ENCODE results near the gene ATP8B2. TPM values are rescaled to one million over a fixed set of nuclear protein-coding genes. Genes with fewer than 3 reads are reported as not detected.

ATP8B2 gene
- total RNA-seq, 3 donors from 2014 or later: 34.5 to 64.8 (median 61.3) TPM

DNA sequence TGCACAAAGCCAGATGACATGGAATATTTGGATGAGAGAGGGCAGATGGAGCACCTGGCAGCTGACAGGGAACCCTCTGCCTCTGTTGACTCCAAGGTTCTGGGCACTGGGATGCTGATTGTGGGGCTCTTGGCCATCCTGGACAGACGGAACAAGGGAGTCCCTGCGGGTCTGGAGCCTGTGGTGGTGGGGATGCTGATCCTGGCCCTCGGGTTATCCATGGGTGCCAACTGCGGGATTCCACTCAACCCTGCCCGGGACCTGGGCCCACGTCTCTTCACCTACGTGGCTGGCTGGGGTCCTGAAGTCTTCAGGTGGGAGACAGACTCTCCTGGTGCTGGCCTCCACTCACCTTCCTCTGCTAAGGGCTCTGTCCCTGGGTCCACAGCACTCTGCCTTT lies 1.8 kb upstream of the ATP8B2 start:
- Histone ChIP-seq H3K27me3 (peaks cover 0 to 5% of the 10 kb centered on the region in 2 donors), H3K9me3 (no peaks in the 10 kb centered on the region), H3K27ac (no peak overlapping the region), H3K4me3 (no peak overlapping the region), H3K36me3 (no peaks in the 10 kb centered on the region), H3K4me1 (peaks cover 0 to 20% of the 10 kb centered on the region in 2 donors)
- no peak for DNase-seq (ENCODE audit: low spot score in 2 of 2)
- TF ChIP-seq POLR2A (IDR thresholded peaks at IDR 0.05) (no peak), CTCF (IDR thresholded peaks at IDR 0.05) (no peak), POLR2AphosphoS5 (IDR thresholded peaks at IDR 0.05) (no peak)
- intact Hi-C loops (cut with DNase I; ENCODE audit: low total_unique reads): no loop called here

DNA sequence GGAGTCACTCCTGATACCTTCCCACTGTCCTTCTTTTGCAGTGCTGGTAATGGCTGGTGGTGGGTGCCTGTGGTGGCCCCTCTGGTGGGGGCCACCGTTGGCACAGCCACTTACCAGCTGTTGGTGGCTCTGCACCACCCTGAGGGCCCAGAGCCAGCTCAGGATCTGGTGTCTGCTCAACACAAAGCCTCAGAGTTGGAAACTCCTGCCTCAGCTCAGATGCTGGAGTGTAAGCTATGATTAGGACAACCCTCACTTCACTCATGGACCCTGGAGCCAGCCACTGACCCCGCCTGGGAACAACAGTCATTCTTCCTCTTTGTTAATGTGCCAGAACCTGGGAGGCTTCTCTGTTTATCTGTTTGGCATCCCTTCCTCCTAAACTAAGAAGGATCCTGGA lies 1.1 kb upstream of the ATP8B2 start:
- Histone ChIP-seq H3K27ac (peak overlapping the region in 1 of 2 donors; percentile 83), H3K4me1 (peaks cover 0 to 20% of the 10 kb centered on the region in 2 donors), H3K4me3 (peak overlapping the region in 2 of 3 donors; percentile 74 to 79), H3K27me3 (peaks cover 0 to 2% of the 10 kb centered on the region in 2 donors), H3K36me3 (no peaks in the 10 kb centered on the region), H3K9me3 (no peaks in the 10 kb centered on the region)
- intact Hi-C loops (cut with DNase I; ENCODE audit: low total_unique reads): no loop called here
- TF ChIP-seq CTCF (IDR thresholded peaks at IDR 0.05) (no peak), POLR2A (IDR thresholded peaks at IDR 0.05) (no peak), POLR2AphosphoS5 (IDR thresholded peaks at IDR 0.05) (no peak)
- DNase-seq (ENCODE audit: low spot score in 2 of 2): no peak

GRCh38 chr1:154325583-154326545 lies 539 bp downstream of the ATP8B2 start:
- H3K4me3 ChIP-seq: peak overlapping the region; percentile 68 to 79 (median 74)
- no peaks in the 10 kb centered on the region for H3K9me3 ChIP-seq
- intact Hi-C loops (cut with DNase I; ENCODE audit: low total_unique reads): no loop called here
- H3K27me3 ChIP-seq: no peaks in the 10 kb centered on the region
- TF ChIP-seq CTCF (IDR thresholded peaks at IDR 0.05) (peak; percentile 47 to 63 (median 59)), POLR2A (IDR thresholded peaks at IDR 0.05) (no peak)
- no peak for DNase-seq (ENCODE audit: low spot score in 2 of 2)
- peaks cover 0 to 20% of the 10 kb centered on the region in 2 donors for H3K4me1 ChIP-seq
- H3K36me3 ChIP-seq: no peaks in the 10 kb centered on the region
- peak overlapping the region; percentile 83 to 86 for H3K27ac ChIP-seq

GRCh38 chr1:154326546-154327465 lies 1.5 kb downstream of the ATP8B2 start:
- Histone ChIP-seq H3K4me3 (peak overlapping the region; percentile 68 to 79 (median 74)), H3K36me3 (no peaks in the 10 kb centered on the region), H3K4me1 (peaks cover 0 to 20% of the 10 kb centered on the region in 2 donors), H3K9me3 (no peaks in the 10 kb centered on the region), H3K27me3 (no peaks in the 10 kb centered on the region), H3K27ac (peak overlapping the region; percentile 83 to 86)
- intact Hi-C loops (cut with DNase I; ENCODE audit: low total_unique reads): no loop called here
- TF ChIP-seq POLR2A (IDR thresholded peaks at IDR 0.05) (no peak), CTCF (IDR thresholded peaks at IDR 0.05) (no peak), POLR2AphosphoS5 (IDR thresholded peaks at IDR 0.05) (no peak)
- no peak for DNase-seq (ENCODE audit: low spot score in 2 of 2)

Measured in breast epithelium (tissue), 4 donors.